DND-41 (cell line): ENCODE data around the gene KLHL30.

ENCODE experiments used
- CTCF ChIP-seq: IDR thresholded peaks from 2 replicates; pipeline ENCODE4 v1.5.1; 2012; ENCODE audit warnings: borderline replicate concordance, low read length, moderate library complexity, mild to moderate bottlenecking; ENCODE audit not compliant: poor library complexity, severe bottlenecking; ENCODE audit errors: extremely low read depth
- EZH2 ChIP-seq: IDR thresholded peaks from 3 replicates; pipeline ENCODE4 v1.6.1; 2012; ENCODE audit warnings: borderline replicate concordance, low read depth, mild to moderate bottlenecking, moderate library complexity, low read length, inconsistent platforms; ENCODE audit not compliant: severe bottlenecking

DNA sequence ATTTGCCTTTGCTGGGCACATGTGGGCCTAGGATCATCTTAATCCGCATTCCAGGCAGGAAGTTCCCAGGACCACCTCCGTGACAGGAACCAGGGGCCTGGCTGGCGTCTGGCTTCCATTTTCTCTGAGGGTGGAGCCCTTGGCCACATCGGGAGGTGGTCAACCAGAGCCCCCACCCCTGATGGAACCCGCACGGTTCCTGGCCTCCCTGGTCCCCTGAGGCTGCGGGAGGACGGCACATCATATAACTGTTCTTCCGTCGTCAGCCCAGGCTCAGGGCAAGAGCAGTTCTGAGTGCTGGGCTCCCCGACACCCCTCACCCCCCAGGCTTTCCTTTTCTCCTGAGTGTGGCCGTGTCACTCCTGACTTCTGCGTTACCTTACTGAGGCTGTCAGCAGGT lies 24.9 kb upstream of the KLHL30 start:
- TF ChIP-seq CTCF (no peak), EZH2 (no peak)
